Osteocyte (in vitro differentiated cells): ENCODE data around the gene JCAD. TPM values are rescaled to one million over a fixed set of nuclear protein-coding genes. Genes with fewer than 3 reads are reported as not detected.

Source experiments
- DNase-seq: peaks from one replicate; pipeline ENCODE4 v3.0.0; 2021; ENCODE audit warnings: mixed read lengths; ENCODE audit not compliant: unreplicated experiment; ENCODE audit errors: extremely low spot score
- H3K27ac Mint-ChIP-seq: one replicate; pipeline ENCODE4 v1.8.0; 2021; ENCODE audit warnings: mild to moderate bottlenecking, mixed read lengths; ENCODE audit not compliant: unreplicated experiment
- H3K27me3 Mint-ChIP-seq: one replicate; pipeline ENCODE4 v1.8.0; 2021; ENCODE audit warnings: mixed read lengths; ENCODE audit not compliant: unreplicated experiment
- H3K36me3 Mint-ChIP-seq: one replicate; pipeline ENCODE4 v1.8.0; 2021; ENCODE audit warnings: mixed read lengths; ENCODE audit not compliant: unreplicated experiment
- H3K4me1 Mint-ChIP-seq: one replicate; pipeline ENCODE4 v1.8.0; 2021; ENCODE audit warnings: mixed read lengths; ENCODE audit not compliant: unreplicated experiment
- H3K4me3 Mint-ChIP-seq: one replicate; pipeline ENCODE4 v1.8.0; 2021; ENCODE audit warnings: mild to moderate bottlenecking, moderate library complexity, mixed read lengths; ENCODE audit not compliant: unreplicated experiment
- H3K9me3 Mint-ChIP-seq: one replicate; pipeline ENCODE4 v1.8.0; 2021; ENCODE audit warnings: mixed read lengths; ENCODE audit not compliant: unreplicated experiment
- total RNA-seq: library from RNA; stranded (reverse); gene quantifications from 2 replicates; pipeline ENCODE4 v1.2.1, GENCODE V29; 2021
- TF ChIP-seq, protein P1 (sequence below): fragments of 200-600 bp; sonication (generic); IDR thresholded peaks from 2 replicates; pipeline ENCODE4 v1.5.0; 2021; ENCODE audit warnings: antibody characterized with exemption, mild to moderate bottlenecking, moderate library complexity

JCAD gene
- total RNA-seq, 1 donor from 2014 or later: 7.5 TPM

DNA sequence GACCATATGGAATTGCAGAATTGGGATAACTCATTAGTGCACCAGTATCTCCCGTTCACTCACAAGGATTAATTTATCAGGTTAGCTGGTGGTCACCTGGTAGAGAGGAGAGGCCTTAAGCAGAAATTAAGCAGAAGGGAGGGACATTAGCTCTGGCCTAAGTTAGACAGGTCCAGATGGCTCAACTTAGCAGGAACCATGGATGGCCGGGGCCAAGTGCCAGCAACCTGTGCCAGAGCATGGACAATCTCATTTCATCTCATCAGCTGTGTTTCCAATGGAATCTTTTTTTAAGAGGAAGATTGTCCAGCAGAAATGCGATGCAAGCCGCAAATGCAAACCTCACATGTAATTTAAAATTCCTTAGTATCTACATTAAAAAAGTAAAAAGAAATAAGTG is 82.2 kb downstream of the JCAD start:
- no peak overlapping the region for H3K4me3 Mint-ChIP-seq
- H3K4me1 Mint-ChIP-seq: peaks cover 28% of the 10 kb centered on the region
- peaks cover 3% of the 10 kb centered on the region for H3K27me3 Mint-ChIP-seq
- H3K9me3 Mint-ChIP-seq: peaks cover 12% of the 10 kb centered on the region
- peaks cover 10% of the 10 kb centered on the region for H3K36me3 Mint-ChIP-seq
- no peak for DNase-seq
- no peak overlapping the region for H3K27ac Mint-ChIP-seq
- TF ChIP-seq, protein P1, sequence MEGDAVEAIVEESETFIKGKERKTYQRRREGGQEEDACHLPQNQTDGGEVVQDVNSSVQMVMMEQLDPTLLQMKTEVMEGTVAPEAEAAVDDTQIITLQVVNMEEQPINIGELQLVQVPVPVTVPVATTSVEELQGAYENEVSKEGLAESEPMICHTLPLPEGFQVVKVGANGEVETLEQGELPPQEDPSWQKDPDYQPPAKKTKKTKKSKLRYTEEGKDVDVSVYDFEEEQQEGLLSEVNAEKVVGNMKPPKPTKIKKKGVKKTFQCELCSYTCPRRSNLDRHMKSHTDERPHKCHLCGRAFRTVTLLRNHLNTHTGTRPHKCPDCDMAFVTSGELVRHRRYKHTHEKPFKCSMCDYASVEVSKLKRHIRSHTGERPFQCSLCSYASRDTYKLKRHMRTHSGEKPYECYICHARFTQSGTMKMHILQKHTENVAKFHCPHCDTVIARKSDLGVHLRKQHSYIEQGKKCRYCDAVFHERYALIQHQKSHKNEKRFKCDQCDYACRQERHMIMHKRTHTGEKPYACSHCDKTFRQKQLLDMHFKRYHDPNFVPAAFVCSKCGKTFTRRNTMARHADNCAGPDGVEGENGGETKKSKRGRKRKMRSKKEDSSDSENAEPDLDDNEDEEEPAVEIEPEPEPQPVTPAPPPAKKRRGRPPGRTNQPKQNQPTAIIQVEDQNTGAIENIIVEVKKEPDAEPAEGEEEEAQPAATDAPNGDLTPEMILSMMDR: no peak

DNA sequence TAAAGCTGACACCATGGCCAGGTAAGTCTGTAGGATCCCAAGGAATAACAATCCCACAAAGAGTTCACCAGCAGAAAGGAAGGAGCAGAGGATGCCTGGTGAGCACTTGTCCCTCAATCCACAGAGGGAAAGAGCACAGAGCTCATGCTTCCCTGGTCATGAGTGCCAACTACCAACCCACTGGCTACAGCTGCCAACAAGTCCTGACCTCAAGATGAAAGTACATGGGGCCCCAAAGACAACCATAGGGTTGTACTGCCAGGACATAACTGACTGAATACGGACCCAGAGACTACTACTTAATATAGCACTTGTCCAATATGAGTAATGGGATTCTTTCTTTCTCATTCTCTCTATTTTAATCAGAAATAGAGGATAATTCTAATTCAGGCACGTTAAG is 83.3 kb downstream of the JCAD start:
- Mint-ChIP-seq H3K9me3 (peaks cover 11% of the 10 kb centered on the region), H3K27ac (no peak overlapping the region), H3K4me1 (peaks cover 28% of the 10 kb centered on the region), H3K36me3 (peaks cover 10% of the 10 kb centered on the region), H3K27me3 (peaks cover 3% of the 10 kb centered on the region), H3K4me3 (no peak overlapping the region)
- DNase-seq: no peak
- TF ChIP-seq, protein P1: no peak

DNA sequence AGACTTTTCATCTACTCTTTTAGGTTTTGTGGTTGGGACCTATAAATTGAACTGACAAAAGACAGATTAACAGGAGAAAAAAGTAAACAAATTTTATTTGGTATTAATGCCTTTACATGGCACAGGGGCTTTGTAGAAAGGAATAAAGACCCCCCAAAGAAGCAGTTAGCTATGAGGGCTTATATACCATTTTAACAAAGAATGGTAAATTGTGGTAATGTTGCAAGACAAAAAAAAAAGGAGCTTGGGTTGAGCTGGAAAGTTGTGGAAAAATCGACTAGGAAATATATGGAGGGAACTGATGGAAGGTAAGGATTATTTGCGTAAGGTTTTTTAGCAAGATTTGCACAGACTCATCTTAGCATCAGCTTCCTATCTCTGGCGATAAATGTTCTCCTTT is 84.6 kb downstream of the JCAD start:
- H3K4me3 Mint-ChIP-seq: no peak overlapping the region
- peaks cover 3% of the 10 kb centered on the region for H3K27me3 Mint-ChIP-seq
- TF ChIP-seq, protein P1: no peak
- peaks cover 22% of the 10 kb centered on the region for H3K4me1 Mint-ChIP-seq
- peaks cover 11% of the 10 kb centered on the region for H3K9me3 Mint-ChIP-seq
- H3K27ac Mint-ChIP-seq: no peak overlapping the region
- no peak for DNase-seq
- H3K36me3 Mint-ChIP-seq: peaks cover 10% of the 10 kb centered on the region

DNA sequence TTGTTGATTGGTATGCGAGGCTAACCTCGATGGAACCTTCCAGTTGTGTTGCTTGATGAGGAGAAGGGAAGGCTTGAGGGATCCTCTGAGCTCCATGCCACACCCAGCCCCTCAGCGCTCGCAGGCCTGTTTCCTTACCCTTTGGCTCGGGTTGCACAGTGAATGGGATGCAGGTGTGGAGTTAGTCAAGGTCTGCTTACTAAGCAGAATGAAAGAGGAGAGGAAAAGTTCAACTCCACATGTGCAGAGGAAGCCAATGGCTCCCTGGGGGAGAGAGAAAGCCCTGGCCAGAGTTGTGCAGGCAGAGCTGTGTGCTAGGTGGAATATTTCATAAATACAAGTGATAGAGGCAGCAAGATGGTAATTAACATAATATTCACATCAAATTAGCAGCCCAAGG is 85.5 kb downstream of the JCAD start:
- peaks cover 13% of the 10 kb centered on the region for H3K4me1 Mint-ChIP-seq
- TF ChIP-seq, protein P1: no peak
- H3K27ac Mint-ChIP-seq: no peak overlapping the region
- no peak for DNase-seq
- H3K36me3 Mint-ChIP-seq: peaks cover 10% of the 10 kb centered on the region
- no peak overlapping the region for H3K4me3 Mint-ChIP-seq
- H3K27me3 Mint-ChIP-seq: peaks cover 3% of the 10 kb centered on the region
- peaks cover 11% of the 10 kb centered on the region for H3K9me3 Mint-ChIP-seq

DNA sequence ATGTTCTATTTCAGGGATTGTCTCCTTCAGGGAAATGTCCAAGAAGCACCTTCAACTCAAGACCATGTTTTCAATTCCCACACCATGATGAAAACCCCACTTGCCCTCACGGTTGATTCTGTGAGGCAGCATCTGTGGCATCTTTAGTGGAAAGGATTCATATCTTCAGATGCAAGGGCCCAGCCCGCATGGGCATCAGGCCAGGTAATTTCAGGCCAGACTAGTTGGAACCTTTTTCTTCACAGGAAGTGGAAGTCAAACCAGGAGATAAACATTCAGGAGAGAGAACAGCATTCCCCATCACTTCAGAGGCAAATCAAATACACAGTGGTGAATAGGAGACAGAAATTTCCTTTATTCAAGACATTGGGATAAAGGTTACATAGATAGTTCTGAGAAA is 88.8 kb downstream of the JCAD start:
- Mint-ChIP-seq H3K27ac (no peak overlapping the region), H3K36me3 (peaks cover 5% of the 10 kb centered on the region), H3K9me3 (peaks cover 11% of the 10 kb centered on the region), H3K4me3 (no peak overlapping the region), H3K27me3 (no peaks in the 10 kb centered on the region), H3K4me1 (peaks cover 4% of the 10 kb centered on the region)
- DNase-seq: no peak
- TF ChIP-seq, protein P1: no peak
